ENCODE results near the gene IFFO2.

DNA sequence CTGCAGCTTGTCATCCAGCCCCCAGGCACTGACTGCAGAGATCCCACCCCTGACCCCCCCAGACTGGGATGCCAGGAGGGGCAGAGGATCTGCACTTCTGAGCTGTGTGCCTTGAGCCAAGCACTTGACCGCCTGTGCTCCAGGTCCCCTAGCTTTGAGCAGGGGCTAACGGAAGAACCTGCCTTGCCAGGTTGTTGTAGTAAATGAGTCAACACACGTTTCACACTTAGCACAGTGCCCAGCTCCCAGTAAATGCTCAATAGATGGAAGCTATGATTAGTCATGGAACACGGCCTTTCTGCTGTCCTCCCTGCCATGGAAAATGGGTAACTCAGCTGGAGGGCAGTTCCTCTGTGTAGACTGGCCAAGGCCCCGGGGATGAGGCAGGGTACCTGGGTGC, 24.1 kb downstream of the IFFO2 start:
- TF ChIP-seq, protein P1, sequence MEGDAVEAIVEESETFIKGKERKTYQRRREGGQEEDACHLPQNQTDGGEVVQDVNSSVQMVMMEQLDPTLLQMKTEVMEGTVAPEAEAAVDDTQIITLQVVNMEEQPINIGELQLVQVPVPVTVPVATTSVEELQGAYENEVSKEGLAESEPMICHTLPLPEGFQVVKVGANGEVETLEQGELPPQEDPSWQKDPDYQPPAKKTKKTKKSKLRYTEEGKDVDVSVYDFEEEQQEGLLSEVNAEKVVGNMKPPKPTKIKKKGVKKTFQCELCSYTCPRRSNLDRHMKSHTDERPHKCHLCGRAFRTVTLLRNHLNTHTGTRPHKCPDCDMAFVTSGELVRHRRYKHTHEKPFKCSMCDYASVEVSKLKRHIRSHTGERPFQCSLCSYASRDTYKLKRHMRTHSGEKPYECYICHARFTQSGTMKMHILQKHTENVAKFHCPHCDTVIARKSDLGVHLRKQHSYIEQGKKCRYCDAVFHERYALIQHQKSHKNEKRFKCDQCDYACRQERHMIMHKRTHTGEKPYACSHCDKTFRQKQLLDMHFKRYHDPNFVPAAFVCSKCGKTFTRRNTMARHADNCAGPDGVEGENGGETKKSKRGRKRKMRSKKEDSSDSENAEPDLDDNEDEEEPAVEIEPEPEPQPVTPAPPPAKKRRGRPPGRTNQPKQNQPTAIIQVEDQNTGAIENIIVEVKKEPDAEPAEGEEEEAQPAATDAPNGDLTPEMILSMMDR (IDR thresholded peaks at IDR 0.05; ENCODE audit: insufficient read depth, low read depth, low read length) = no peak
- no peak for TF ChIP-seq EZH2 (IDR thresholded peaks at IDR 0.05; ENCODE audit: insufficient read depth, low read length)

All from astrocyte (in vitro differentiated cells and primary cell).